ENCODE data around the gene BMP10. TPM values are rescaled to one million over a fixed set of nuclear protein-coding genes. Genes with fewer than 3 reads are reported as not detected.

The BMP10 gene
- total and polyA plus RNA-seq, 8 donors = not detected

DNA sequence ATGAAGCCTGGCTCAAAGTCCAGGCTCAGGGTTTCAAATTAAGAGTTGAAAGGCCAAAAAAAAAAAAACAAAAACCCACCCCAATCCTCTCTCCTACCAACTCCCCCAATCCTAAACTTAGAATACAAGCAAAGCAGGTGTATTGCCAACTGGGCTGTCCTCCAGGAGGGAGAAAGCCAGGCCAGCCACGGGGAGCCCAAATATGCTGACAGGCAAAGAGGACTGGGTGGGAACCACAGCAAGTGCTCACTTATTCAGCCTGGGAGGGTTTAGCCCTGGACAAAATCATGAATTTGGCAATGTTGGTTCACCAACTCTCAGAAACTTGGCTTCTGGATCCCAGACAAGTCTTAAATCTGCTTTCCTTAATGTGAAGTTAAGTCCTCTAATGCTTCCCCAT is 45.0 kb upstream of the BMP10 start:
- Histone ChIP-seq H3K4me3 (no peak overlapping the region), H3K36me3 (no peaks in the 10 kb centered on the region), H3K27ac (no peak overlapping the region), H3K4me1 (peaks cover 0 to 5% of the 10 kb centered on the region in 2 donors), H3K27me3 (no peaks in the 10 kb centered on the region), H3K9me3 (no peaks in the 10 kb centered on the region)
- intact Hi-C loops (cut with DNase I) = loop anchor here in 1 of 2 donors (10.0 kb wide), 1 partner anchor 171 kb away; no protein-coding TSS in a partner anchor
- ATAC-seq (no peak), DNase-seq (no peak)
- TF ChIP-seq, protein P1, sequence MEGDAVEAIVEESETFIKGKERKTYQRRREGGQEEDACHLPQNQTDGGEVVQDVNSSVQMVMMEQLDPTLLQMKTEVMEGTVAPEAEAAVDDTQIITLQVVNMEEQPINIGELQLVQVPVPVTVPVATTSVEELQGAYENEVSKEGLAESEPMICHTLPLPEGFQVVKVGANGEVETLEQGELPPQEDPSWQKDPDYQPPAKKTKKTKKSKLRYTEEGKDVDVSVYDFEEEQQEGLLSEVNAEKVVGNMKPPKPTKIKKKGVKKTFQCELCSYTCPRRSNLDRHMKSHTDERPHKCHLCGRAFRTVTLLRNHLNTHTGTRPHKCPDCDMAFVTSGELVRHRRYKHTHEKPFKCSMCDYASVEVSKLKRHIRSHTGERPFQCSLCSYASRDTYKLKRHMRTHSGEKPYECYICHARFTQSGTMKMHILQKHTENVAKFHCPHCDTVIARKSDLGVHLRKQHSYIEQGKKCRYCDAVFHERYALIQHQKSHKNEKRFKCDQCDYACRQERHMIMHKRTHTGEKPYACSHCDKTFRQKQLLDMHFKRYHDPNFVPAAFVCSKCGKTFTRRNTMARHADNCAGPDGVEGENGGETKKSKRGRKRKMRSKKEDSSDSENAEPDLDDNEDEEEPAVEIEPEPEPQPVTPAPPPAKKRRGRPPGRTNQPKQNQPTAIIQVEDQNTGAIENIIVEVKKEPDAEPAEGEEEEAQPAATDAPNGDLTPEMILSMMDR (IDR thresholded peaks at IDR 0.05) = no peak

DNA sequence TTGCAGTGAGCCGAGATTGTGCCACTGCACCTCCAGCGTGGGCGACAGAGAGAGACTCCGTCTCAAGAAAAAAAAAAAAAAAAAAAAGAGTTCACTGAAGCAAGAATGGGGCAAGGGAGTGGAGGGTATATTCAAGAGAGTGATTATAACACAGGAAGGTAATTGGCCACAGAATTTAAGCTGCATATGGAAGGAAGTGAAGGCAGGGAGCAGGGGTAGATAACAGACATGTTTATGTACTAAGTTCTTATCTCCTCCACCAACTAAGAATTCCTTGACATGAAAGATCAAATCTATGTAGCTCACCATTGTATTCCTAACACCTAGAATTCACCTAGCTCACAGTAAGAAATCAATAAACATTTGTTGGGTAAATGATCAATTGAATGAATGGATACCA is 44.2 kb upstream of the BMP10 start:
- TF ChIP-seq, protein P1 (IDR thresholded peaks at IDR 0.05) = no peak
- ATAC-seq = no peak
- Histone ChIP-seq H3K9me3 (no peaks in the 10 kb centered on the region), H3K27me3 (no peaks in the 10 kb centered on the region), H3K36me3 (no peaks in the 10 kb centered on the region), H3K27ac (no peak overlapping the region), H3K4me1 (peaks cover 0 to 5% of the 10 kb centered on the region in 2 donors), H3K4me3 (no peak overlapping the region)
- DNase-seq = no peak
- intact Hi-C loops (cut with DNase I) = loop anchor here in 1 of 2 donors (10.0 kb wide), 1 partner anchor 171 kb away; no protein-coding TSS in a partner anchor

- no peaks in the 10 kb centered on the region for H3K9me3 ChIP-seq
- H3K4me1 ChIP-seq = peaks cover 4 to 21% of the 10 kb centered on the region in 2 donors
- TF ChIP-seq, protein P1 (IDR thresholded peaks at IDR 0.05) = no peak
- no peak overlapping the region for H3K4me3 ChIP-seq
- H3K27ac ChIP-seq = no peak overlapping the region
- no peaks in the 10 kb centered on the region for H3K27me3 ChIP-seq
- DNase-seq (no peak), ATAC-seq (no peak)
- intact Hi-C loops (cut with DNase I) = loop anchor here in 1 of 2 donors (5.0 to 10.0 kb wide), 2 partner anchors 76 to 169 kb away; no protein-coding TSS in a partner anchor
- no peaks in the 10 kb centered on the region for H3K36me3 ChIP-seq
Observed at GRCh38 chr2:68913359-68913758, 42.2 kb upstream of the BMP10 start.

- no peaks in the 10 kb centered on the region for H3K27me3 ChIP-seq
- no peak overlapping the region for H3K27ac ChIP-seq
- no peaks in the 10 kb centered on the region for H3K36me3 ChIP-seq
- no peaks in the 10 kb centered on the region for H3K9me3 ChIP-seq
- TF ChIP-seq, protein P1 (IDR thresholded peaks at IDR 0.05) = no peak
- intact Hi-C loops (cut with DNase I) = loop anchor here in 1 of 2 donors (5.0 to 10.0 kb wide), 2 partner anchors 75 to 168 kb away; no protein-coding TSS in a partner anchor
- peak; percentile 36 for ATAC-seq
- peaks cover 10 to 27% of the 10 kb centered on the region in 2 donors for H3K4me1 ChIP-seq
- no peak for DNase-seq
- no peak overlapping the region for H3K4me3 ChIP-seq
Observed at GRCh38 chr2:68912732-68913131, 41.5 kb upstream of the BMP10 start.

GRCh38 chr2:68912111-68912510 is 40.9 kb upstream of the BMP10 start:
- Histone ChIP-seq H3K4me3 (no peak overlapping the region), H3K4me1 (peaks cover 10 to 29% of the 10 kb centered on the region in 2 donors), H3K36me3 (no peaks in the 10 kb centered on the region), H3K27me3 (no peaks in the 10 kb centered on the region), H3K27ac (no peak overlapping the region), H3K9me3 (no peaks in the 10 kb centered on the region)
- DNase-seq (no peak), ATAC-seq (no peak)
- intact Hi-C loops (cut with DNase I) = loop anchor here in 1 of 2 donors (5.0 to 10.0 kb wide), 2 partner anchors 75 to 167 kb away; no protein-coding TSS in a partner anchor
- TF ChIP-seq, protein P1 (IDR thresholded peaks at IDR 0.05) = no peak

Measured in left lung (tissue), 10 donors.